Uterus (tissue), 4 donors: ENCODE measurements around the gene CNOT2. TPM values are rescaled to one million over a fixed set of nuclear protein-coding genes. Genes with fewer than 3 reads are reported as not detected.

Source experiments
- DNase-seq, 2 donors: peaks; one replicate each; pipeline ENCODE4 v3.0.0-alpha.2; 2019 to 2020
- H3K27ac ChIP-seq, 2 donors: fragments of 200-600 bp; sonication (generic); 1 replicate in 1 of 2; 2 replicates in 1 of 2; pipeline ENCODE4 v1.5.1; 2016 to 2018
- H3K27me3 ChIP-seq, 2 donors: fragments of 200-600 bp; sonication (generic); one replicate each; pipeline ENCODE4 v1.5.1; 2018 to 2019; ENCODE audit warnings: control low read depth in 1 of 2
- H3K36me3 ChIP-seq, 2 donors: fragments of 200-600 bp; sonication (generic); one replicate each; pipeline ENCODE4 v1.5.1; 2019; ENCODE audit warnings: control low read depth in 1 of 2
- H3K4me1 ChIP-seq, 2 donors: fragments of 200-600 bp; sonication (generic); one replicate each; pipeline ENCODE4 v1.5.1; 2018 to 2019; ENCODE audit warnings: control low read depth in 1 of 2
- H3K4me3 ChIP-seq, 2 donors: fragments of 200-600 bp; sonication (generic); 1 replicate in 1 of 2; 2 replicates in 1 of 2; pipeline ENCODE4 v1.5.1; 2018 to 2019; ENCODE audit warnings: mild to moderate bottlenecking in 1 of 2
- H3K9me3 ChIP-seq, 2 donors: fragments of 200-600 bp; sonication (generic); one replicate each; pipeline ENCODE4 v1.5.1; 2019; ENCODE audit warnings: control low read depth in 1 of 2
- CTCF ChIP-seq, 4 experiments: fragments of 200-600 bp in 2 of 4; fragments of 450-650 bp in 2 of 4; sonication (generic) in 2 of 4; IDR thresholded peaks; one replicate each; pipeline ENCODE4 v1.5.1; 2016 to 2019; ENCODE audit warnings: antibody characterized with exemption in 4 of 4, mild to moderate bottlenecking in 2 of 4, moderate library complexity in 1 of 4
- POLR2A ChIP-seq, 2 donors: fragments of 450-650 bp; IDR thresholded peaks; one replicate each; pipeline ENCODE4 v1.6.1; 2016; ENCODE audit warnings: antibody characterized with exemption in 2 of 2, mild to moderate bottlenecking in 1 of 2, moderate library complexity in 1 of 2
- intact Hi-C: fragments of 100-400 bp; cut with DNase I; formaldehyde crosslinking; loops from one replicate; pipeline ENCODE4 v1.15.1; 2023; ENCODE audit warnings: low total_unique reads
- total RNA-seq, 4 donors: library from RNA; depleted of rRNA in 3 of 4; stranded (reverse); fragments of >200 nt in 3 of 4; gene quantifications; one replicate each; pipeline versions ENCODE4 v1.1.0 to v1.2.4, GENCODE V29; 2014 to 2023
- donor health status: DM: yes; HTN: yes; CAD: no.

The CNOT2 gene
- total RNA-seq, 4 donors from 2014 or later, result 97.7 to 320 (median 193) TPM

- no peak for DNase-seq
Measured at GRCh38 chr12:70265132-70265531, 21.9 kb downstream of the CNOT2 start.

GRCh38 chr12:70267550-70267949, 24.3 kb downstream of the CNOT2 start:
- Histone ChIP-seq H3K4me1 (peaks cover 0 to 2% of the 10 kb centered on the region in 2 donors), H3K27me3 (no peaks in the 10 kb centered on the region), H3K27ac (no peak overlapping the region), H3K9me3 (no peaks in the 10 kb centered on the region), H3K36me3 (no peaks in the 10 kb centered on the region), H3K4me3 (no peak overlapping the region)
- TF ChIP-seq CTCF (IDR thresholded peaks at IDR 0.05) (no peak), POLR2A (IDR thresholded peaks at IDR 0.05) (no peak)
- intact Hi-C loops, result no loop called here
- DNase-seq, result no peak

More at GRCh38 chr12:70265132-70265531, 21.9 kb downstream of the CNOT2 start:
- H3K27me3 ChIP-seq, result no peaks in the 10 kb centered on the region
- intact Hi-C loops, result no loop called here
- no peaks in the 10 kb centered on the region for H3K36me3 ChIP-seq
- H3K4me1 ChIP-seq, result no peaks in the 10 kb centered on the region
- no peak overlapping the region for H3K27ac ChIP-seq
- TF ChIP-seq CTCF (IDR thresholded peaks at IDR 0.05) (no peak), POLR2A (IDR thresholded peaks at IDR 0.05) (no peak)
- H3K4me3 ChIP-seq, result no peak overlapping the region
- H3K9me3 ChIP-seq, result no peaks in the 10 kb centered on the region

- DNase-seq, result no peak
- Histone ChIP-seq H3K4me3 (no peak overlapping the region), H3K4me1 (peaks cover 0 to 2% of the 10 kb centered on the region in 2 donors), H3K36me3 (no peaks in the 10 kb centered on the region), H3K27me3 (no peaks in the 10 kb centered on the region), H3K9me3 (no peaks in the 10 kb centered on the region), H3K27ac (no peak overlapping the region)
- TF ChIP-seq CTCF (IDR thresholded peaks at IDR 0.05), result no peak
- intact Hi-C loops, result no loop called here
Measured at GRCh38 chr12:70268972-70269371, 25.7 kb downstream of the CNOT2 start.

GRCh38 chr12:70270108-70270507, 26.9 kb downstream of the CNOT2 start:
- intact Hi-C loops, result no loop called here
- no peak for DNase-seq
- peaks cover 0 to 2% of the 10 kb centered on the region in 2 donors for H3K4me1 ChIP-seq

GRCh38 chr12:70271025-70271424, 27.8 kb downstream of the CNOT2 start:
- Histone ChIP-seq H3K9me3 (no peaks in the 10 kb centered on the region), H3K36me3 (no peaks in the 10 kb centered on the region), H3K27me3 (no peaks in the 10 kb centered on the region), H3K4me1 (peaks cover 0 to 2% of the 10 kb centered on the region in 2 donors), H3K4me3 (no peak overlapping the region), H3K27ac (no peak overlapping the region)
- TF ChIP-seq CTCF (IDR thresholded peaks at IDR 0.05) (no peak), POLR2A (IDR thresholded peaks at IDR 0.05) (no peak)
- DNase-seq, result no peak
- intact Hi-C loops, result no loop called here

More at GRCh38 chr12:70270108-70270507, 26.9 kb downstream of the CNOT2 start:
- TF ChIP-seq CTCF (IDR thresholded peaks at IDR 0.05) (no peak), POLR2A (IDR thresholded peaks at IDR 0.05) (no peak)
- Histone ChIP-seq H3K27ac (no peak overlapping the region), H3K9me3 (no peaks in the 10 kb centered on the region), H3K27me3 (no peaks in the 10 kb centered on the region), H3K4me3 (no peak overlapping the region), H3K36me3 (no peaks in the 10 kb centered on the region)
